WTC11 (cell line): ENCODE measurements around the gene SYT1. TPM values are rescaled to one million over a fixed set of nuclear protein-coding genes. Genes with fewer than 3 reads are reported as not detected.

Source experiments
- ATAC-seq: fragments of 200-7000 bp; cut with Tn5 transposase; 2 replicates; pipeline ENCODE4 v1.10.0; 2021; ENCODE audit warnings: mild to moderate bottlenecking, moderate library complexity
- CTCF ChIA-PET: fragments of 300-600 bp; sonication (Branson Sonifier 250); formaldehyde crosslinking; loops from one replicate; lab custom pipeline; 2021; ENCODE audit warnings: antibody characterized with exemption; lab: Charles Lee
- POLR2A ChIA-PET: fragments of 350-600 bp; sonication (Branson Sonifier 250); formaldehyde crosslinking; loops from one replicate; lab custom pipeline; 2021; ENCODE audit warnings: antibody characterized with exemption; lab: Charles Lee
- DNase-seq: peaks from one replicate; pipeline ENCODE4 v3.0.0; 2021; ENCODE audit warnings: low spot score
- H3K27ac Mint-ChIP-seq: 2 replicates; pipeline ENCODE4 v1.8.0; 2021; ENCODE audit warnings: mixed read lengths
- H3K27me3 Mint-ChIP-seq: 2 replicates; pipeline ENCODE4 v1.8.0; 2021; ENCODE audit warnings: low read depth, mild to moderate bottlenecking, moderate library complexity, mixed read lengths
- H3K36me3 Mint-ChIP-seq: 2 replicates; pipeline ENCODE4 v1.8.0; 2021; ENCODE audit warnings: mixed read lengths
- H3K4me1 Mint-ChIP-seq: 2 replicates; pipeline ENCODE4 v1.8.0; 2022; ENCODE audit warnings: mixed read lengths
- H3K4me3 Mint-ChIP-seq: 2 replicates; pipeline ENCODE4 v1.8.0; 2021; ENCODE audit warnings: mild to moderate bottlenecking, moderate library complexity, mixed read lengths
- H3K9me3 Mint-ChIP-seq: 2 replicates; pipeline ENCODE4 v1.8.0; 2021; ENCODE audit warnings: mixed read lengths
- AR ChIP-seq: fragments of 250-450 bp; sonication (Bioruptor Pico); IDR thresholded peaks from 2 replicates; pipeline ENCODE4 v1.9.0; 2021; ENCODE audit warnings: mild to moderate bottlenecking
- ATF2 ChIP-seq: sonication (generic); formaldehyde crosslinking; IDR thresholded peaks from 2 replicates; pipeline ENCODE4 v1.8.1; 2022; ENCODE audit warnings: low read depth, missing genetic modification reagents, borderline replicate concordance
- ATF6 ChIP-seq: sonication (generic); formaldehyde crosslinking; IDR thresholded peaks from 2 replicates; pipeline ENCODE4 v1.8.1; 2023; ENCODE audit warnings: mild to moderate bottlenecking, missing genetic modification reagents
- CTCF ChIP-seq: fragments of 200-600 bp; IDR thresholded peaks from 2 replicates; pipeline ENCODE4 v1.8.0; 2022; ENCODE audit warnings: antibody characterized with exemption
- ERG ChIP-seq: fragments of 250-450 bp; sonication (Bioruptor Pico); IDR thresholded peaks from 2 replicates; pipeline ENCODE4 v1.8.0; 2021; ENCODE audit warnings: mild to moderate bottlenecking
- GTF2I ChIP-seq: fragments of 250-450 bp; sonication (Bioruptor Pico); conservative IDR thresholded peaks from 2 replicates; pipeline ENCODE4 v1.4.0; 2021; ENCODE audit warnings: mild to moderate bottlenecking
- PREB ChIP-seq: sonication (generic); formaldehyde crosslinking; IDR thresholded peaks from 2 replicates; pipeline ENCODE4 v1.8.1; 2022; ENCODE audit warnings: mild to moderate bottlenecking, missing genetic modification reagents, moderate library complexity, borderline replicate concordance
- SMAD3 ChIP-seq: sonication (generic); formaldehyde crosslinking; IDR thresholded peaks from 2 replicates; pipeline ENCODE4 v1.8.0; 2022; ENCODE audit warnings: missing genetic modification reagents, mild to moderate bottlenecking, borderline replicate concordance
- TEAD1 ChIP-seq: sonication (generic); formaldehyde crosslinking; IDR thresholded peaks from 2 replicates; pipeline ENCODE4 v1.8.0; 2022; ENCODE audit warnings: mild to moderate bottlenecking, missing genetic modification reagents
- USF1 ChIP-seq: sonication (generic); formaldehyde crosslinking; IDR thresholded peaks from 2 replicates; pipeline ENCODE4 v1.8.0; 2022; ENCODE audit warnings: mild to moderate bottlenecking, missing genetic modification reagents
- ZNF121 ChIP-seq: sonication (generic); formaldehyde crosslinking; IDR thresholded peaks from 2 replicates; pipeline ENCODE4 v1.8.0; 2023; ENCODE audit warnings: missing genetic modification reagents
- ZNF219 ChIP-seq: sonication (generic); formaldehyde crosslinking; IDR thresholded peaks from 2 replicates; pipeline ENCODE4 v1.8.0; 2023; ENCODE audit warnings: missing genetic modification reagents, mild to moderate bottlenecking, borderline replicate concordance
- ZNF263 ChIP-seq: sonication (generic); formaldehyde crosslinking; IDR thresholded peaks from 2 replicates; pipeline ENCODE4 v1.8.1; 2022; ENCODE audit warnings: low read depth, mild to moderate bottlenecking, moderate library complexity, missing genetic modification reagents
- ZNF281 ChIP-seq: sonication (generic); formaldehyde crosslinking; IDR thresholded peaks from 2 replicates; pipeline ENCODE4 v1.8.0; 2023; ENCODE audit warnings: mild to moderate bottlenecking, missing genetic modification reagents
- ZNF396 ChIP-seq: fragments of 250-450 bp; sonication (Bioruptor Pico); IDR thresholded peaks from 2 replicates; pipeline ENCODE4 v1.8.0; 2021; ENCODE audit warnings: mild to moderate bottlenecking, moderate library complexity, borderline replicate concordance
- ZNF671 ChIP-seq: fragments of 250-450 bp; sonication (Bioruptor Pico); IDR thresholded peaks from 2 replicates; pipeline ENCODE4 v1.8.0; 2021; ENCODE audit warnings: mild to moderate bottlenecking
- ZSCAN18 ChIP-seq: fragments of 250-450 bp; sonication (Bioruptor Pico); IDR thresholded peaks from 2 replicates; pipeline ENCODE4 v2.1.2; 2022; ENCODE audit warnings: mild to moderate bottlenecking, moderate library complexity
- total RNA-seq: library from RNA; stranded (reverse); gene quantifications from 3 replicates; pipeline ENCODE4 v1.2.3, GENCODE V29; 2021

SYT1 gene
- total RNA-seq, 1 experiment from 2014 or later = 45.2 TPM

GRCh38 chr12:79360286-79360685 lies 495.7 kb downstream of the SYT1 start (continued):
- no peak for TF ChIP-seq CTCF
- TF ChIP-seq TEAD1 (CRISPR knock-in tag) = no peak
- no peak for TF ChIP-seq ZNF121 (CRISPR knock-in tag)
- no peak for TF ChIP-seq ERG (CRISPR knock-in tag)

GRCh38 chr12:79360936-79361335 lies 496.4 kb downstream of the SYT1 start:
- Mint-ChIP-seq H3K4me3 (no peak overlapping the region), H3K36me3 (no peaks in the 10 kb centered on the region), H3K27ac (no peak overlapping the region), H3K4me1 (peaks cover 28% of the 10 kb centered on the region), H3K9me3 (no peaks in the 10 kb centered on the region), H3K27me3 (no peaks in the 10 kb centered on the region)
- no peak for DNase-seq
- POLR2A ChIA-PET = no interaction called here
- ATAC-seq = no peak
- CTCF ChIA-PET = no interaction called here
- TF ChIP-seq GTF2I (CRISPR knock-in tag) (no peak), ZNF396 (no peak), ZNF281 (CRISPR knock-in tag) (no peak), ZNF671 (no peak), ZNF263 (no peak)

GRCh38 chr12:79364197-79364596 lies 499.6 kb downstream of the SYT1 start:
- no peaks in the 10 kb centered on the region for H3K27me3 Mint-ChIP-seq
- peaks cover 3% of the 10 kb centered on the region; the same call in 1 of the 2 replicates for H3K9me3 Mint-ChIP-seq
- peaks cover 26% of the 10 kb centered on the region for H3K4me1 Mint-ChIP-seq
- H3K4me3 Mint-ChIP-seq = no peak overlapping the region
- no peak for ATAC-seq
- CTCF ChIA-PET = no interaction called here
- POLR2A ChIA-PET = no interaction called here
- H3K27ac Mint-ChIP-seq = no peak overlapping the region
- peaks cover 13% of the 10 kb centered on the region for H3K36me3 Mint-ChIP-seq
- no peak for DNase-seq
- no peak for TF ChIP-seq SMAD3 (CRISPR knock-in tag)
- TF ChIP-seq ZNF219 (CRISPR knock-in tag) = no peak
- TF ChIP-seq AR (CRISPR knock-in tag) = no peak
- no peak for TF ChIP-seq ZSCAN18 (CRISPR knock-in tag)
- no peak for TF ChIP-seq ZNF396
- no peak for TF ChIP-seq ATF2 (CRISPR knock-in tag)
- no peak for TF ChIP-seq ZNF263
- no peak for TF ChIP-seq PREB (CRISPR knock-in tag)
- TF ChIP-seq ATF6 = no peak
- TF ChIP-seq USF1 (CRISPR knock-in tag) = no peak
